NCI-H1417 treated with DMSO at 0.1 percent for 48 hours (cell line): ENCODE measurements around the gene SRPK3.

Experiments
- DNase-seq: peaks from one replicate; lab custom pipeline; 2025; lab: John Stamatoyannopoulos, UW

Gene SRPK3

DNA sequence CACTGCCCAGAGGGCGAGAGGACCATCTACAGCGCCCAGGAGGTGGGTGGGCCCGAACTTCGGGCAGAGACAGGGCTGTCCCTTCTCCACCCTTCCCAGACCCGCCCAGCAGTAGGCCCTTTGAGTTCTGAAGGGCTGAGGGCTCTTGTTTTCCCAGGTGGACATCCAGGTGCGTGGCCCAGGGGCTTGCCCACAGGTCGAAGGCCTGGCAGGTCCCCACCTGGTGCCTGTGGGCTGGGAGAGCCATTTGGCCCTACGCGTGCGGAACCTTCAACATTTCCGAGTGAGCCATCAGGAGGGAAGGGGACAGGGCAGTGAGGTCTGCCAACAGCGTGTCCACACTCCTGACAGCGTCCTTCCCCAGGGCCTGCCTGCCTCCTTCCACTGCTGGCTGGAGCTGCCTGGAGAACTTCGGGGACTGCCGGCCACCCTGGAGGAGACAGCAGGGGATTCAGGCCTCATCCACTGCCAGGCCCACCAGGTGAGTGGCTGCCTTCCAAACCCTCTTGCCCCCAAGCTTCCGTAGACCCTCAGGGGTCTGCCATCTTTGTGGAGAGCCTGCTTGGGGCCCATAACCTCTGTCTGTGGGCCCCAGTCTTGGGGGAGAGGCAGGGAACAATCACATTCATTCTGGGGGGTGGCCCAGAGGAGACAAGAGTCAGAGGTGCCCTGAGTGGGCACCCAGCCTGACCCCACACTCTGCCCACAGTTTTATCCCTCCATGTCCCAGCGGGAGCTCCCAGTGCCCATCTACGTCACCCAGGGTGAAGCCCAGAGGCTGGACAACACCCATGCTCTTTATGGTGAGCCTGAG, 10.0 kb upstream of the SRPK3 start:
- no peak for DNase-seq

DNA sequence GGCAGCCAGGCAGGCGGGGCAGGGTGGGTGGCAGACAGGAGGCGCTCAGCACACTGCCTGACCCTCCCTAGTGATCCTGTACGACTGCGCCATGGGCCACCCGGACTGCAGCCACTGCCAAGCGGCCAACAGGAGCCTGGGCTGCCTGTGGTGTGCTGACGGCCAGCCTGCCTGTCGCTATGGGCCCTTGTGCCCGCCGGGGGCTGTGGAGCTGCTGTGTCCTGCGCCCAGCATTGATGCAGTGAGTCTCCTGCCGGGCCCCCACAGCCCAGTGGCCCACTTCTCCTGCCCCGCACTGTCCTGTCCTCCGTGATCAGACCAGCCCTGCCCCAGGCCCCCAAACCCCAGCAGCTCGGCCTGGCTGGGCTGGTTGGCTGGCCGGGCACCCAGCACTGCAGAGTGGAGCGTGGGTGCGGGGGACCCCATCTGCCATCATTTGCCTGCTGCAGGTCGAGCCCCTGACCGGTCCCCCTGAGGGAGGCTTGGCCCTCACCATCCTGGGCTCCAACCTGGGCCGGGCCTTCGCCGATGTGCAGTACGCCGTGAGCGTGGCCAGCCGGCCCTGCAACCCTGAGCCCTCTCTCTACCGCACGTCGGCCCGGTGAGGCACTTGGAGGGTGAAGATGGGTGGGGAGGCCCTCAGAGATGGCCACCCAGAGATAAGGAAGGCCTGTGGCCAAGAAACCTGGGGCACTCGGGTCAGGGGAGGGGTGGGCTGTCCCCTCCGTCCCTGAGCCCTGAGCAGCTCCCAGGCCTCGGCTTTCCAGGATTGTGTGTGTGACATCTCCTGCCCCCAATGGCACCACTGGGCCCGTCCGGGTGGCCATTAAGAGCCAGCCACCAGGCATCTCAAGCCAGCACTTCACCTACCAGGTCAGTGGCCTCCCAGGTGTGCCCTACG, 9.2 kb upstream of the SRPK3 start:
- no peak for DNase-seq

DNA sequence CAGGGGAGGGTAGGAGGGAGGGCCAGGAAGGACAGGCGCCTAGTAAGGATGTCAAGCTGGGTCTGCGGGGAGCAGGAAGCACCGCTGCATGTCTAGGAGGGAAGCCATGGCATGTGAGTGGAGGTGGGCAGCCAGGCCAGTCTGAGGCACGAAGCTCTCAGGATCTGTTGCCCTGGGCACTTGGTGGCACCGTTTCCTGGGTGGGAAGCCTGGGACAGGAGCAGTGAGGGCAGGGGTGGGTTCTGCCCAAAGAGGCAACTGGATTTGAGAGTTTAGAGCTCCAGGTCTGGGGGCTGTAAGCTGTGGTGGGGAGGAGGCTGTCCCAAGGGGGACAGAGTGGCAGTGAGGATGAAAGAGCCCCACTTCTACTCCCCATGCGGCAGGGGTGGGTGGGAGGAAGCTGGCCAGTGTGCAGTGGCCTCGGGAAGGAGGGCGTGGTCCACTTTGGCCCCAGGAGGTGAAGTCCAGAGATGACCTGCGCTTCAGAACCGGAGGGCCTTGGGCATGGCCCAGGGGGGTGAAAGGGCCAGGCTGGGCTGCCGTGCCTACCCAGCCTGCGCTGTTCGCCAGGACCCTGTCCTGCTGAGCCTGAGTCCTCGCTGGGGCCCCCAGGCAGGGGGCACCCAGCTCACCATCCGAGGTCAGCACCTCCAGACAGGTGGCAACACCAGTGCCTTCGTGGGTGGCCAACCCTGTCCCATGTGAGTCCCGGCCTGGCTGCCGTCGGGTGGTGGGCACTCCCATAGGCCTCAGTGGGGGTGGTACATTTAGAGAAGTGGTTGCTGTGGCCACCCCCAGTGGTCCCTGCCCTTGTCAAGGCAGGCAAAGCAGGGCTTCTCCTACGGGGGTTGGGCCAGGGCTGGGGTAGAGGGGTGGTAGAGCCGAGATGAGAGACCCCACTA, 8.3 kb upstream of the SRPK3 start:
- no peak for DNase-seq

DNA sequence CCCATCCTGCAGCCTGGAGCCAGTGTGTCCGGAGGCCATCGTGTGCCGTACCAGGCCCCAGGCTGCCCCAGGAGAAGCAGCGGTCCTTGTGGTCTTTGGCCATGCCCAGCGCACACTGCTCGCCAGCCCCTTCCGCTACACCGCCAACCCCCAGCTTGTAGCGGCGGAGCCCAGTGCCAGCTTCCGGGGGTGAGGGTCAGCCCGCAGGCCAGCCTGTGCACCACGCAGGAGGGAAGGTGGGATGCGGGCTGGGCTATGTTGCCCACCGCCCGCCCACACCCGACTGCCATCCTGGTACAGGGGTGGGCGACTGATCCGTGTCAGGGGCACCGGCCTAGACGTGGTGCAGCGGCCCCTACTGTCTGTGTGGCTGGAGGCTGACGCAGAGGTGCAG, 7.6 kb upstream of the SRPK3 start:
- no peak for DNase-seq

DNA sequence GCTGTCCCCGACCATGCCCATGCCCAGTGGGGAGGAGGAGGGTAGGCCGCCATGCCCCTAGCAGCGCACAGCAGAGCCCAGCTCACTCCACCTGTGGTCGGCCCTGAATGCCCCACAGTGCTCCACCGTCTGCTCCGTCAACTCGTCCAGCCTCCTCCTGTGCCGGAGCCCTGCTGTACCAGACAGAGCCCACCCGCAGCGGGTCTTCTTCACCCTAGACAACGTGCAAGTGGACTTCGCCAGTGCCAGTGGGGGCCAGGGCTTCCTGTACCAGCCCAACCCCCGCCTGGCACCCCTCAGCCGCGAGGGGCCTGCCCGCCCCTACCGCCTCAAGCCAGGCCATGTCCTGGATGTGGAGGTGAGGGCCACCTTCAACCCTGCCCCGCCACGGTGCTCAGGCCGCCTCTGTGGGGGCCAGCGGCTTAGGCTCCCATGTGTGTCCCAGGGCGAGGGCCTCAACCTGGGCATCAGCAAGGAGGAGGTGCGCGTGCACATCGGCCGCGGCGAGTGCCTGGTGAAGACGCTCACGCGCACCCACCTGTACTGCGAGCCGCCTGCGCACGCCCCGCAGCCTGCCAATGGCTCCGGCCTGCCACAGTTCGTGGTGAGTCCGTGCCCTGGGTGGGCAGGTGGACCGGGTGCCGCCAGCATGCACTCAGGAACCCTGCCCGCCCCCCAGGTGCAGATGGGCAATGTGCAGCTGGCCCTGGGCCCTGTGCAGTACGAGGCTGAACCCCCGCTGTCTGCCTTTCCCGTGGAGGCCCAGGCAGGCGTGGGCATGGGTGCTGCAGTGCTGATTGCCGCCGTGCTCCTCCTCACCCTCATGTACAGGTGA, 6.9 kb upstream of the SRPK3 start:
- no peak for DNase-seq

DNA sequence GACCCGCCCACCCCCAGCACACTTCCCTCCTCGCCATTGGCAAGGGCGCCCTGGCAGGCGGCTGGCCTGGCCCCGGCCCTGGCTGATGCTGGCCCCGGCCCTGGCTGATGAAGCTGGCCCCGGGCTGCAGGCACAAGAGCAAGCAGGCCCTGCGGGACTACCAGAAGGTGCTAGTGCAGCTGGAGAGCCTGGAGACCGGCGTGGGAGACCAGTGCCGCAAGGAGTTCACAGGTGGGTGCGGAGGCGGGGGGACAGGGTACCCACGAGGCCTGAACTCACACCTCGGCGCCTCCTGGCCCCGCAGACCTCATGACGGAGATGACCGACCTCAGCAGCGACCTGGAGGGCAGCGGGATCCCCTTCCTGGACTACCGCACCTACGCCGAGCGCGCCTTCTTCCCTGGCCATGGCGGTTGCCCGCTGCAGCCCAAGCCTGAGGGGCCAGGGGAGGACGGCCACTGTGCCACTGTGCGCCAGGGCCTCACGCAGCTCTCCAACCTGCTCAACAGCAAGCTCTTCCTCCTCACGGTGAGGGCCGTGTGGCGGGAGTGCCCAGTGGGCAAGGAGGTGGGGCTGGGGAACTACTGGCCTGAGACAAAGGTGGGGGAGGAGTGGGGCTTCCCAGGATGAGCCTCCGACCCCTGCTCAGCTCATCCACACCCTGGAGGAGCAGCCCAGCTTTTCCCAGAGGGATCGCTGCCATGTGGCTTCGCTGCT, 6.1 kb upstream of the SRPK3 start:
- DNase-seq, result no peak

DNA sequence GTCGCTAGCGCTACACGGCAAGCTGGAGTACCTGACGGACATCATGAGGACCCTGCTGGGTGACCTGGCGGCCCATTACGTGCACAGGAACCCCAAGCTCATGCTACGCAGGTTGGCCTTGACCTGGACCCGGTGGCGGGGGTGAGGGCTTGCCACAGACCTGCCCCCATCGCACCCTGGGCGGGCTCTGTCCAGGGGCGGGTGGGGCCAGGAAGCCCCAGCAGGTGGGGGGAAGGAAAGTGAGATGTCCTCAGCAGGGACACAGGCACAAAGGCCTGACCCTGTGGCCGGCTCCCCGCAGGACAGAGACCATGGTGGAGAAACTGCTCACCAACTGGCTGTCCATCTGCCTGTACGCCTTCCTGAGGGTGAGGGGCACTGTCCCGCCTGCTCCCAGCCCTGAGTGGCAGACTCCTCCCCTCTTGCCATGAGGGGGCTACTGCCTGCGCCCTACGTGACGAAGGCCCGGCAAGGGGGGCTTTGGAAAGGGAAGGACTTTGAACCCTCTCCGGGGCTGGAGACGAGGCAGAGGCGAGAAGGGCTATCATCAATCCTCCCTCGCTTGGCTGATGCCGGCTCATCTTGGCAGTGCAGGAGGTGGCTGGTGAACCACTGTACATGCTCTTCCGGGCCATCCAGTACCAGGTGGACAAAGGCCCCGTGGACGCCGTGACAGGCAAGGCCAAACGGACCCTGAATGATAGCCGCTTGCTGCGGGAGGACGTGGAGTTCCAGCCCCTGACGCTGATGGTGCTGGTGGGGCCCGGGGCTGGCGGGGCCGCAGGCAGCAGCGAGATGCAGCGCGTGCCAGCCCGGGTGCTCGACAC, 5.3 kb upstream of the SRPK3 start:
- DNase-seq, result no peak

DNA sequence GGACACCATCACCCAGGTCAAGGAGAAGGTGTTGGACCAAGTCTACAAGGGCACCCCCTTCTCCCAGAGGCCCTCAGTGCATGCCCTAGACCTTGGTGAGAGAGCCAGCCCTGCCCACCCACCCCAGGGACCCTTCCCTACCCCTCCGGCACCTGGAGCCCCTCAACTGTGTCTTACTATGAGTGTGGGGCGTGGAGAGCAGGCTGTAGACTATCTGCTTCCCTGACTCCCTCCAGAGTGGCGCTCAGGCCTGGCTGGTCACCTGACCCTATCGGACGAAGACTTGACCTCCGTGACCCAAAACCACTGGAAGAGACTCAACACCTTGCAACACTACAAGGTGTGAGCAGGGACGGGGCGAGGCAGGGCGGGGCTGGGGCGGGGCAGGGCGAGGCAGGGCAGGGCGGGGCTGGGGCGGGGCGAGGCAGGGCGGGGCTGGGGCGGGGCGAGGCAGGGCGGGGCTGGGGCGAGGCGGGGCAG, 4.7 kb upstream of the SRPK3 start:
- DNase-seq, result no peak

DNA sequence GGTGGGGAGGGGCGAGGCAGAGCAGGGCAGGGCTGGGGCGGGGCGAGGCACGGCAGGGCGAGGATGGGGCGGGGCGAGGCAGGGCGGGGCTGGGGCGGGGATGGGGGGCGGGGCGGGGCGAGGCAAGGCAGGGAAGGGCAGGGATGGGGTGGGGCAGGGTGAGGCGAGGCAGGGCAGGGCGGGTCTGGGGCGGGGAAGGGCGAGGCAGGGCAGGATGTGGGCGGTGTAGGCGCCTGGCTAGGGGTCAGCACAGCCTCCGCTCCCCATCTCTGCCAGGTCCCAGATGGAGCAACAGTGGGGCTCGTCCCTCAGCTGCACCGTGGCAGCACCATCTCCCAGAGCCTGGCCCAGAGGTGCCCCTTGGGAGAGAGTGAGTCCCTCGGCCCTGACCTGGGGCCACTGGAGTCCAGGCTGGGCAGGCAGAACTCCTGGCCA, 4.2 kb upstream of the SRPK3 start:
- DNase-seq, result no peak

DNA sequence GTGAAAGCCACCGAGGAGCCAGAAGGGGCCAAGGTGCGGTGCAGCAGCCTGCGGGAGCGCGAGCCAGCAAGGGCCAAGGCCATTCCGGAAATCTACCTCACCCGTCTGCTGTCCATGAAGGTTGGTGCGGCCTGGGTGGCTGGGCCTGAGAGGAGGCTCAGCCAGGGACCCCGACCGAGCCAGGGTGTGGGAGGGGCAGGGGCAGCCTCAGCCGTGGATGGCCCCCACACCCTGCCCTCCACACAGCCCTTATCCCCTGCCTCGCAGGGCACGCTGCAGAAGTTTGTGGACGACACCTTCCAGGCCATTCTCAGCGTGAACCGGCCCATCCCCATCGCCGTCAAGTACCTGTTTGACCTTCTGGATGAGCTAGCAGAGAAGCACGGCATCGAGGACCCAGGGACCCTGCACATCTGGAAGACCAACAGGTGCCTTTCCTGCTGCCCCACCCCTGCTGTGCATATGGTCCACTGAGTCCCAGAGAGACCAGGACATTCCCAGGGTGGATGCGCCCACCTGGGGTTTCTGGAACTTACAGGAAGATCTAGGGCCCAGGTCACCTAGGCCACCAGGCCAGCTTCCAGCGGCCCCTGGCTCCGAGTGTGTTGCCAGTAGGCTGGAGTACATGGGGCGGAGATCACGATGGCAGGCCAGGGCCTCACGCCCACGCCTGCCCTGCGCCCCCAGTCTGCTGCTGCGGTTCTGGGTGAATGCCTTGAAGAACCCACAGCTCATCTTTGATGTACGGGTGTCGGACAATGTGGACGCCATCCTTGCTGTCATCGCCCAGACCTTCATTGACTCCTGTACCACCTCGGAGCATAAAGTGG, 3.4 kb upstream of the SRPK3 start:
- DNase-seq, result no peak

DNA sequence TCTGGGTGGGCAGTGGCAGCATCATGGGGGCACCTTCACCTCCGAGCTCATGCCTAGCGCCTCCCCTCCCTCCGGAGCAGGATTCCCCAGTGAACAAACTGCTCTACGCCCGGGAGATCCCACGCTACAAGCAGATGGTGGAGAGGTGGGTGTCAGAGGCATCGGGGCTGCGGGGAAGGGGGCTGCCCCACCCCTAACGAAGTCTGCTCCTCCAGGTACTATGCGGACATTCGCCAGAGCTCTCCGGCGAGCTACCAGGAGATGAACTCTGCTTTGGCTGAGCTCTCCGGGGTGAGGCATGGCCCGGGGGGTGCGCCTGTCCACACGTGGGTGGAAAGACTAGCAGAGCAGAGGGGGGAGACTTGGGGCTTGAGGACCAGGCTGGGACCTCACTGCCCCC, 2.7 kb upstream of the SRPK3 start:
- no peak for DNase-seq

DNA sequence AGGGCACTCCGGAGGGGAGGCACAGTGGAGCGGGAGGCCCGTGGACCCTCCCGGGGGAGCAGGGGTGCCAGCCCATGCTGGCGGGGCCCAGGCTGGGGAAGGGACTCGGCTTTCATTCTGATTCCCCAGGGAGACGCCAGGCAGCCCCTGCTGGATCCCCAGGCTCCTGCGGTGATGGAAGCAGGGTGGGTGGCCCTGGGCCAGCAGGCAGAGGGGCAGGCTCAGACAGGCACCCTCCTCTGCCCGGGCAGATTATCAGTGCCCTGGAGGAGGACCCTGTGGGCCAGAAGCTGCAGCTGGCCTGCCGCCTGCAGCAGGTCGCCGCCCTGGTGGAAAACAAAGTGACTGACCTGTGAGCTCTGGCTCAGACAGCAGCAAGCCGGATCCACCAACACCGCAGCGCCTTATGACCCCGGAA, 2.1 kb upstream of the SRPK3 start:
- DNase-seq, result no peak

DNA sequence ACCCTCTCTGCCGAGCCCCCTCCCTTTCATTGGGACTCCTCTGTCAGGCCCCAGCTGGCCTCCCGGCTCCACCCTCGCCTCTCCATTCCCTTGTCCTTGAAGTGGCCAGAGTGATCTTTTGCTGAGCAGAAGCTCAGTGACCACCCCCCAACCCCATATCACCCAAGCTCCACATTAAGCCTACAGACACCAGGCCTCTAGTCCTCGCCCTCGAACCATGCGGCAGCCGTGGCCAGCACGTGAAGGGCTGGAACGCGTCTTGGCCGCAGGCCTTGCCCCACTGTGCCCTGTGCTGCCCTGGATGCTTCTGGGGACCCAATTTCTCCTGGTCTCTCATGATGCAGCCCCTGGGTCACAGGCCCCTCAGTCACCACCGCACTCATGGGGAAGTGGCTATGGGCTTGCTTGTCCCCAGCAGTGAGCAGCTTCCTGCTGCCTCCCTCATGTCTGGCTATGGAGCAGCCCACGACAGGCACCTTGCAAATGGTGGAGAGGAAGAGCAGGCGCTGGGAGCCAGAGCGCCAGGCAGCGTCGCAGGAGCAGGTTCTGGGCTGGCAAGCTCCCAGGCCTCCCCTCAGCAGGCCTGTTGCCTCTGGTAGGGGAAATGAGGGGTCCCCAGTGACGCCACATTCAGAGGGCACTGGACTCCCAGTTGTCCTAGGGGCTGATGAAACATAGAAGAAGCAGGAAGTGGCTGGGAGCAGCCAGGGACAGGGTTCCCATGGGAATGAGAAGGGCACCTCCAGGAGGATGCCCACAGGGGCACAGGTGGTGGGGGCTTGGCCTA, 757 bp upstream of the SRPK3 start:
- DNase-seq, result no peak

DNA sequence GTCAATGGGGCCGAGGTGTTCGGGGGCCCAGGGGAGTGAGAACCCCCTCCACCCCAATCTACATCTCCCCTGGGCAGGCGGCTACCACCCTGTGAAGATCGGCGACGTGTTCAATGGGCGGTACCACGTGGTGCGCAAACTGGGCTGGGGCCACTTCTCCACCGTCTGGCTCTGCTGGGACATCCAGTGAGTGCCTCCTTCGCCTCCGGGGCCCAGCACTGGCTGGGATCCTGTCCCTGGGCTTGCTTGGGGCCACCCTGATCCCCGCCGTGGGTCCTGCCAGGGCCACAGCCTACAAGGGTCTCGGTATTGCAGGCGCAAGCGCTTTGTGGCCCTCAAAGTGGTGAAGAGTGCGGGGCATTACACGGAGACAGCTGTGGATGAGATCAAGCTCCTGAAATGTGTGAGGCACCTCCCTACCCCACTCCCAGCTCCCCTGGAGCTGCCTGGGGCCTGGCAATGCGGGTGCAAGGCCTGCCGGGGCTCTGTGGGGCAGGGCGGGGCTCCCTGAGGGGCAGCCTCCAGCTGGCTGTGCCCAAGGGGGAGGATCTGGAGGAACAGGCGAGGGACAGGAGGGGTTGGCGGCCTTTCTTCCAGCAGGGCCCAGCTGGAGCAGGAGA, 697 bp downstream of the SRPK3 start:
- no peak for DNase-seq

DNA sequence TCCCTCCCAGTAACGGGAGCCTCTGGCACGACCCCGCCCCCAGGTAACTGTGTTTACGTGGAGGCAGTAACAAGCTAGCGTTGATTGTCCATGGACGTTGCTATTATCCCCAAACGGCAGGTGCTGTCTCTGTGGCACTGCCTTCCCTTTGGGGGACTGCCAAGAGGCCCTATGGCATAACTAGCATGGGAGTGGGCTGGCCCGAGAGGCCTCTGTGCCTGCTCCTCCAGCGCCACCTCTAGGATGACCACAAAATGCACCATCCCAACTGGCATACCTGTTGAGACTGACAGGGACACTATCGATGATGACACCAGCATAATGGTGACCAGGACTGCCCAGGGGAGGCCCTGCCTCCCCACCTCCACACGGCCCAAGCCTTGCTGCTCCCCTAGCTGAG, 1.5 kb downstream of the SRPK3 start:
- peak; percentile 48 for DNase-seq

DNA sequence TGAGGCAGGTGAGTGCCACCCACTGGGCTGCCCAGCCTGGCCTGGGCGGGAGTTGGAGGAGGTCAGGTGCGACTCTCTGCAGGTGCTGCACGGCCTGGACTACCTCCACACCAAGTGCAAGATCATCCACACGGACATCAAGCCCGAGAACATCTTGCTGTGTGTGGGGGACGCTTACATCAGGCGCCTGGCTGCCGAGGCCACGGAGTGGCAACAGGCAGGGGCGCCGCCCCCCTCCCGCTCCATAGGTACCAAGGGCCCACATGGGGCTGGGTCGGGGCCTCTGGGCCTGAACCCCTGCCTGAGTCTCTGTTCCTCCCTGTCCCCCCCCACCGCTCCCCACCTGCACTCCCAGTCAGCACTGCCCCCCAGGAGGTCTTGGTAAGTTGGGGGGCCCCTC, 2.0 kb downstream of the SRPK3 start:
- DNase-seq, result no peak

DNA sequence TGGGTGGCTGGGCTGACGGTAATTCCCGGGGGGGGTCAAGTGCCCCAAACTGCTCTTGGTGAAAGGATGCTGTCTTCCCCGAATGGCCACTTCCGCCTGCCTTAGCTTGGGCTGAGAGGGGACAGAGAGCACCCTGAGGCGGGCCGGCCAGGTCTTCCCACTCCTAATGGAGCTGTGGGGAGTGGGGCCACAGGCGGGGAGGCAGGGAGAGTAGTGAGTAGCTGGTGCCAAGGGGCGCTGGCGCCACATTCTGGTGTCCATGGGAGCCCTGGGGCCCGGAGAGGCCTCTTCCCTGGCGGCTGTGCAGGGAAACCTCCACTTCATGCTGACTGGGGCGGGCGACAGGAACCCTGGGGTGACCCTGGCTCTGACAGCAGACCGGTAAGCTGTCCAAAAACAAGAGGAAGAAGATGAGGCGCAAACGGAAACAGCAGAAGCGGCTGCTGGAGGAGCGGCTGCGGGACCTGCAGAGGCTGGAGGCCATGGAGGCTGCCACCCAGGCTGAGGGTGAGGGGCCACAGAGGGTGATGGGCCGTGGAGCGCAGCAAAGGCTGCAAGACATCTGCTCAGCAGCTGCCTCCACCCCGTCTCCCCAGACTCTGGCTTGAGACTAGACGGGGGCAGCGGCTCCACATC, 2.7 kb downstream of the SRPK3 start:
- DNase-seq, result no peak
